HepG2 (cell line): Measurements from ENCODE around the gene METTL1. TPM values are rescaled to one million over a fixed set of nuclear protein-coding genes. Genes with fewer than 3 reads are reported as not detected.

Experiments used
- ARNTL ChIP-seq: sonication (generic); formaldehyde crosslinking; IDR thresholded peaks from 2 replicates; pipeline ENCODE4 v1.4.0; 2020; ENCODE audit warnings: mild to moderate bottlenecking, missing genetic modification reagents
- ATF7 ChIP-seq, 2 experiments: fragments of 450-650 bp in 1 of 2; sonication (generic) in 1 of 2; formaldehyde crosslinking in 1 of 2; IDR thresholded peaks; 2 replicates each; pipeline versions ENCODE4 v1.4.0 to v1.6.1; 2016 to 2020; ENCODE audit warnings: antibody characterized with exemption in 1 of 2, mild to moderate bottlenecking in 1 of 2, missing genetic modification reagents in 1 of 2
- BORCS8-MEF2B ChIP-seq: sonication (generic); formaldehyde crosslinking; IDR thresholded peaks from 2 replicates; pipeline ENCODE4 v1.8.0; 2022; ENCODE audit warnings: mild to moderate bottlenecking, missing genetic modification reagents
- BRCA1 ChIP-seq: sonication (generic); formaldehyde crosslinking; IDR thresholded peaks from 2 replicates; pipeline ENCODE4 v1.4.0; 2020; ENCODE audit warnings: missing genetic modification reagents
- CHD4 ChIP-seq: fragments of 200-600 bp; sonication (generic); IDR thresholded peaks from 2 replicates; pipeline ENCODE4 v1.7.0; 2017; ENCODE audit warnings: mild to moderate bottlenecking, low read length, borderline replicate concordance
- HNRNPL ChIP-seq: fragments of 200-400 bp; formaldehyde crosslinking; IDR thresholded peaks from 2 replicates; pipeline ENCODE4 v1.6.1; 2017; ENCODE audit warnings: mild to moderate bottlenecking, low read depth, low read length
- HOXD1 ChIP-seq: sonication (generic); formaldehyde crosslinking; IDR thresholded peaks from 2 replicates; pipeline ENCODE4 v1.5.0; 2020; ENCODE audit warnings: missing genetic modification reagents
- KMT2B ChIP-seq: IDR thresholded peaks from 2 replicates; pipeline ENCODE4 v1.6.1; 2016; ENCODE audit warnings: missing genetic modification reagents, missing compliant biosample characterization
- LCORL ChIP-seq, 2 experiments: fragments of 450-650 bp in 1 of 2; sonication (generic) in 1 of 2; formaldehyde crosslinking in 1 of 2; IDR thresholded peaks; 2 replicates each; pipeline versions ENCODE4 v1.5.0 to v1.6.1; 2017 to 2020; ENCODE audit warnings: antibody characterized with exemption in 1 of 2, missing genetic modification reagents in 1 of 2
- MXI1 ChIP-seq: IDR thresholded peaks from 3 replicates; pipeline ENCODE4 v1.6.1; 2012; ENCODE audit warnings: low read depth, low read length, inconsistent platforms, borderline replicate concordance
- PHF8 ChIP-seq: sonication (generic); formaldehyde crosslinking; IDR thresholded peaks from 2 replicates; pipeline ENCODE4 v1.5.0; 2020; ENCODE audit warnings: missing genetic modification reagents
- RAD21 ChIP-seq: fragments of 450-650 bp; formaldehyde crosslinking; IDR thresholded peaks from 2 replicates; pipeline ENCODE4 v1.5.0; 2020; ENCODE audit warnings: mild to moderate bottlenecking
- SETDB1 ChIP-seq: sonication (generic); formaldehyde crosslinking; IDR thresholded peaks from 2 replicates; pipeline ENCODE4 v1.5.1; 2020; ENCODE audit warnings: missing genetic modification reagents, mild to moderate bottlenecking, borderline replicate concordance
- SRY ChIP-seq: sonication (generic); formaldehyde crosslinking; IDR thresholded peaks from 2 replicates; pipeline ENCODE4 v1.8.0; 2022; ENCODE audit warnings: mild to moderate bottlenecking, missing genetic modification reagents
- SSRP1 ChIP-seq: IDR thresholded peaks from 2 replicates; pipeline ENCODE4 v1.6.1; 2016; ENCODE audit warnings: control low read depth
- THYN1 ChIP-seq: sonication (generic); formaldehyde crosslinking; IDR thresholded peaks from 2 replicates; pipeline ENCODE4 v1.8.1; 2023; ENCODE audit warnings: low read depth, mild to moderate bottlenecking, moderate library complexity, missing genetic modification reagents, borderline replicate concordance
- ZBTB7B ChIP-seq: sonication (generic); formaldehyde crosslinking; IDR thresholded peaks from 2 replicates; pipeline ENCODE4 v1.4.0; 2020; ENCODE audit warnings: missing genetic modification reagents
- ZNF138 ChIP-seq: sonication (generic); formaldehyde crosslinking; IDR thresholded peaks from 2 replicates; pipeline ENCODE4 v1.5.0; 2020; ENCODE audit warnings: mild to moderate bottlenecking, low read depth, missing genetic modification reagents
- ZNF431 ChIP-seq: sonication (generic); formaldehyde crosslinking; IDR thresholded peaks from 2 replicates; pipeline ENCODE4 v1.9.0; 2022; ENCODE audit warnings: missing genetic modification reagents, low read depth, mild to moderate bottlenecking, borderline replicate concordance
- ZNF564 ChIP-seq: sonication (generic); formaldehyde crosslinking; IDR thresholded peaks from 2 replicates; pipeline ENCODE4 v1.8.1; 2023; ENCODE audit warnings: mild to moderate bottlenecking, missing genetic modification reagents
- ZNF773 ChIP-seq: sonication (generic); formaldehyde crosslinking; IDR thresholded peaks from 2 replicates; pipeline ENCODE4 v1.4.0; 2020; ENCODE audit warnings: missing genetic modification reagents, borderline replicate concordance
- ZNF775 ChIP-seq: sonication (generic); formaldehyde crosslinking; IDR thresholded peaks from 2 replicates; pipeline ENCODE4 v1.4.0; 2020; ENCODE audit warnings: missing genetic modification reagents, mild to moderate bottlenecking, moderate library complexity, borderline replicate concordance
- ZNF782 ChIP-seq: sonication (generic); formaldehyde crosslinking; IDR thresholded peaks from 2 replicates; pipeline ENCODE4 v1.4.0; 2020; ENCODE audit warnings: missing genetic modification reagents, mild to moderate bottlenecking, borderline replicate concordance
- polyA plus RNA-seq, 8 experiments: library from polyadenylated mRNA; depleted of rRNA in 3 of 8; stranded (reverse) in 7 of 8; unstranded in 1 of 8; fragments of >200 nt; fragmentation: Illumina TruSeq in 4 of 8; extraction: Trizol in 4 of 8; gene quantifications; 2 replicates each; pipeline versions ENCODE4 v1.2.1 to v1.2.3, GENCODE V29; 2011 to 2016; ENCODE audit warnings: low read depth in 4 of 8, missing spikeins in 1 of 8, mixed read lengths in 1 of 8; ENCODE audit not compliant: insufficient read depth in 1 of 8
- total RNA-seq, 5 experiments: library from RNA; depleted of rRNA; stranded (reverse); fragments of >200 nt; fragmentation: Illumina TruSeq; extraction: Trizol; gene quantifications; 2 replicates each; pipeline ENCODE4 v1.2.3, GENCODE V29; 2016; ENCODE audit warnings: low read depth in 1 of 5
- TF ChIP-seq, protein P1 (sequence below): sonication (generic); formaldehyde crosslinking; IDR thresholded peaks from 2 replicates; pipeline ENCODE4 v1.4.0; 2020; ENCODE audit warnings: low read depth, mild to moderate bottlenecking, missing genetic modification reagents
- TF ChIP-seq, protein P2 (sequence below): sonication (generic); formaldehyde crosslinking; IDR thresholded peaks from 2 replicates; pipeline ENCODE4 v1.9.0; 2022; ENCODE audit warnings: low read depth, missing genetic modification reagents
- TF ChIP-seq, protein P3 (sequence below): IDR thresholded peaks from 2 replicates; pipeline ENCODE4 v1.6.1; 2012; ENCODE audit warnings: inconsistent platforms
- TF ChIP-seq, protein P4 (sequence below): sonication (generic); formaldehyde crosslinking; IDR thresholded peaks from 2 replicates; pipeline ENCODE4 v1.8.1; 2023; ENCODE audit warnings: mild to moderate bottlenecking, moderate library complexity, missing genetic modification reagents

Gene METTL1
- total and polyA plus RNA-seq, 2 of the 13 experiments (the other 11 are each of a cell fraction or from before 2014, with no cell fraction given), result 34.7 to 36.9 TPM

DNA sequence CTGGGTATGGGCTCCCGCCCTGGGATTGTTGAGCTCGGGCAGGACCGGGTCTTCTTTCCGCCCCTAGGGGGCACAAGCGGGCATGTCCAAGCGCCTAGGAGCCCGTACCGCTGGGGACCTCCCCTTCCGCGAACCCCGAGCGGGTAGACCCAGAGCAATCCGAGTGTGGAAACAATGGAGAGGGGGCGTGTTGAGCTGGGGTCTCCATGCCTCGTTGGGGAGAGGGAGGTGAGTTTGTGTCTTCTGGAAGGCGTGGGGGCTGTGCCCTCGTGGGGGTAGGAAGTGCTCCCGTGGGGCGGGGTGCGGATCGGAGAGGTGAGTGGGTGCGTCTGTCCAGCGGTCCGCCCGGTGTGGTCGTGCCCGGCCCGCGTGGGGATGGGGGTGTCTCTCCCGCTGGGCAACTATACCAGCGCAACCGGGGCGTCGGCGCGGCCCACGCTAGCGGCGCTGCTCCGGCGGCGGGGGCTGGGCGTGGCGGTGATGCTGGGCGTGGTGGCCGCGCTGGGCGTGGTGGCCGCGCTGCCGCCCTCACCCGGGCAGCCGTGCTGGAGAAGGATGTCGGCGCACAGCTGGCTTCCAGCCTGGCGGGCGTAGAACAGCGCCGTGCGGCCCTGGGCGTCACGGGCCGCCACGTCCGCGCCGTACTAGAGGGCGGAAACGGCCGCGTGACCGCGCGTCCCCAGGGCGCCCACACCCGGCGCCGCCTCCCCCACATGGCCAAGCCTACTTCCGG lies 45.6 kb downstream of the METTL1 start (continued):
- no peak for TF ChIP-seq SETDB1 (CRISPR knock-in tag)
- 0 out of 2 replicates have a peak, but pooled peaks have one; percentile 29 for TF ChIP-seq PHF8 (CRISPR knock-in tag)
- TF ChIP-seq ZNF782 (CRISPR knock-in tag), result no peak
- TF ChIP-seq, protein P1, sequence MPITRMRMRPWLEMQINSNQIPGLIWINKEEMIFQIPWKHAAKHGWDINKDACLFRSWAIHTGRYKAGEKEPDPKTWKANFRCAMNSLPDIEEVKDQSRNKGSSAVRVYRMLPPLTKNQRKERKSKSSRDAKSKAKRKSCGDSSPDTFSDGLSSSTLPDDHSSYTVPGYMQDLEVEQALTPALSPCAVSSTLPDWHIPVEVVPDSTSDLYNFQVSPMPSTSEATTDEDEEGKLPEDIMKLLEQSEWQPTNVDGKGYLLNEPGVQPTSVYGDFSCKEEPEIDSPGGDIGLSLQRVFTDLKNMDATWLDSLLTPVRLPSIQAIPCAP (CRISPR knock-in tag), result no peak
- TF ChIP-seq ATF7 (IDR thresholded peaks at IDR 0.05), result no peak
- no peak for TF ChIP-seq ATF7 (CRISPR knock-in tag; IDR thresholded peaks at IDR 0.05)
- no peak for TF ChIP-seq ZNF773
- TF ChIP-seq HOXD1 (CRISPR knock-in tag), result 0 out of 2 replicates have a peak, but pooled peaks have one; percentile 17
- TF ChIP-seq BORCS8-MEF2B (CRISPR knock-in tag), result 0 out of 2 replicates have a peak, but pooled peaks have one; percentile 3
- TF ChIP-seq, protein P2, sequence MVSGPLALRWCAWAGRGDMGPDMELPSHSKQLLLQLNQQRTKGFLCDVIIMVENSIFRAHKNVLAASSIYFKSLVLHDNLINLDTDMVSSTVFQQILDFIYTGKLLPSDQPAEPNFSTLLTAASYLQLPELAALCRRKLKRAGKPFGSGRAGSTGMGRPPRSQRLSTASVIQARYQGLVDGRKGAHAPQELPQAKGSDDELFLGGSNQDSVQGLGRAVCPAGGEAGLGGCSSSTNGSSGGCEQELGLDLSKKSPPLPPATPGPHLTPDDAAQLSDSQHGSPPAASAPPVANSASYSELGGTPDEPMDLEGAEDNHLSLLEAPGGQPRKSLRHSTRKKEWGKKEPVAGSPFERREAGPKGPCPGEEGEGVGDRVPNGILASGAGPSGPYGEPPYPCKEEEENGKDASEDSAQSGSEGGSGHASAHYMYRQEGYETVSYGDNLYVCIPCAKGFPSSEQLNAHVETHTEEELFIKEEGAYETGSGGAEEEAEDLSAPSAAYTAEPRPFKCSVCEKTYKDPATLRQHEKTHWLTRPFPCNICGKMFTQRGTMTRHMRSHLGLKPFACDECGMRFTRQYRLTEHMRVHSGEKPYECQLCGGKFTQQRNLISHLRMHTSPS (CRISPR knock-in tag), result no peak
- 0 out of 2 replicates have a peak, but pooled peaks have one; percentile 42 for TF ChIP-seq ZNF431 (CRISPR knock-in tag)
- TF ChIP-seq, protein P3, sequence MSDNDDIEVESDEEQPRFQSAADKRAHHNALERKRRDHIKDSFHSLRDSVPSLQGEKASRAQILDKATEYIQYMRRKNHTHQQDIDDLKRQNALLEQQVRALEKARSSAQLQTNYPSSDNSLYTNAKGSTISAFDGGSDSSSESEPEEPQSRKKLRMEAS, result peak; percentile 68
- TF ChIP-seq SSRP1 (CRISPR knock-in tag), result no peak; the same call in 1 of the 2 replicates
- peak; percentile 67 for TF ChIP-seq RAD21 (CRISPR knock-in tag)
- TF ChIP-seq SRY, result peak; percentile 46; the same call in 1 of the 2 replicates
- no peak for TF ChIP-seq ZNF138
- TF ChIP-seq LCORL (IDR thresholded peaks at IDR 0.05), result no peak
- TF ChIP-seq LCORL (CRISPR knock-in tag; IDR thresholded peaks at IDR 0.05), result 0 out of 2 replicates have a peak, but pooled peaks have one; percentile 16
- TF ChIP-seq MXI1, result peak; percentile 32; the same call in 2 of the 3 replicates
- TF ChIP-seq, protein P4, sequence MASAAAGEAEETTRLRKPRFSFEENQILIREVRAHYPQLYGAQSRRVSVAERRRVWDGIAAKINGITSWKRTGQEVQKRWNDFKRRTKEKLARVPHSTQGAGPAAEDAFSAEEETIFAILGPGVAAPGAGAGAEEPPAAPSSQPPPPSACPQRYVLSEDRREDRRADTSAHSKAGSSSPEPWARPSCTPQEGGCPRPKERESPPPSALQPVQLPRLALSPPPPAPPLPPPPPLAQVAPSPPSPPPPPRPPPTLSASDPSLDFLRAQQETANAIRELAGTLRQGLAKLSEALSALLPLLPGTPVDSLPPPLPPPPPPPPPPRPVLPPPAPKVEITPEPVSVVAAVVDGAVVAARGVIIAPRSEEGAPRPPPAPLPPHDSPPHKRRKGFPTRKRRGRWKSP (CRISPR knock-in tag), result peak; percentile 32; the same call in 1 of the 2 replicates
- no peak for TF ChIP-seq BRCA1
- TF ChIP-seq CHD4, result no peak
- 0 out of 2 replicates have a peak, but pooled peaks have one; percentile 29 for TF ChIP-seq KMT2B (CRISPR knock-in tag)
- 0 out of 2 replicates have a peak, but pooled peaks have one; percentile 19 for TF ChIP-seq ARNTL (CRISPR knock-in tag)
- TF ChIP-seq THYN1 (CRISPR knock-in tag), result no peak
- TF ChIP-seq ZBTB7B (CRISPR knock-in tag), result peak; percentile 52; the same call in 1 of the 2 replicates
- TF ChIP-seq HNRNPL, result peak; percentile 71
- no peak for TF ChIP-seq ZNF775
- no peak for TF ChIP-seq ZNF564 (CRISPR knock-in tag)
